Panc1 (cell line): Measurements from ENCODE around the gene AKAP9. TPM values are rescaled to one million over a fixed set of nuclear protein-coding genes. Genes with fewer than 3 reads are reported as not detected.
A peak's percentile ranks its signal among the peaks of the same experiment; 100 is the strongest.
"Not testable (repeated sequence)": the region's sequence is repeated elsewhere in the genome, so short reads cannot be mapped to it uniquely, and the experiment has no call there.

Experiments
- ATAC-seq: fragments of 200-7000 bp; cut with Tn5 transposase; 2 replicates; pipeline ENCODE4 v1.9.1; 2020; ENCODE audit warnings: mild to moderate bottlenecking, moderate library complexity
- BruUV-seq: library from RNA; stranded (reverse); fragments of 400-500 nt; replicated peaks from 2 replicates; lab custom pipeline; 2021; lab: Mats Ljungman, UMichigan
- CTCF ChIA-PET: fragments of 300-600 bp; sonication (Branson Sonifier 250); formaldehyde crosslinking; loops from one replicate; lab custom pipeline; 2022; ENCODE audit warnings: antibody characterized with exemption; lab: Charles Lee
- POLR2A ChIA-PET: fragments of 300-600 bp; sonication (Branson Sonifier 250); formaldehyde crosslinking; loops from one replicate; lab custom pipeline; 2022; ENCODE audit warnings: antibody characterized with exemption; lab: Charles Lee
- DNase-seq: peaks from one replicate; pipeline ENCODE4 v3.0.0-alpha.2; 2010; ENCODE audit warnings: low read depth, low spot score
- H3K27ac ChIP-seq: 2 replicates; pipeline ENCODE4 v1.5.1; 2011; ENCODE audit warnings: mild to moderate bottlenecking, low read length, inconsistent platforms
- H3K27me3 ChIP-seq: fragments of 200-500 bp; sonication (Bioruptor generic); 2 replicates; pipeline ENCODE4 v1.6.0; 2014; ENCODE audit warnings: low read length, inconsistent platforms; ENCODE audit not compliant: control insufficient read depth, insufficient read depth
- H3K36me3 ChIP-seq: fragments of 200-500 bp; sonication (Bioruptor generic); 2 replicates; pipeline ENCODE4 v1.5.1; 2014; ENCODE audit warnings: inconsistent platforms, mild to moderate bottlenecking, low read length, moderate library complexity; ENCODE audit not compliant: control insufficient read depth, insufficient read depth
- H3K4me1 ChIP-seq: 2 replicates; pipeline ENCODE4 v1.5.1; 2011; ENCODE audit warnings: inconsistent platforms, mild to moderate bottlenecking, low read length, moderate library complexity; ENCODE audit not compliant: control insufficient read depth, insufficient read depth
- H3K4me3 ChIP-seq, 2 experiments: 2 replicates each; pipeline ENCODE4 v1.5.1; 2011 to 2012; ENCODE audit warnings: low read depth in 2 of 2, low read length in 2 of 2, mild to moderate bottlenecking in 2 of 2, inconsistent platforms in 1 of 2, moderate library complexity in 1 of 2
- H3K9me3 ChIP-seq: fragments of 200-500 bp; sonication (Bioruptor generic); 2 replicates; pipeline ENCODE4 v1.5.1; 2014; ENCODE audit warnings: low read depth, mild to moderate bottlenecking, inconsistent platforms, low read length, moderate library complexity; ENCODE audit not compliant: control insufficient read depth, insufficient read depth
- CTCF ChIP-seq: fragments of 450-650 bp; IDR thresholded peaks from 2 replicates; pipeline ENCODE4 v1.5.1; 2017; ENCODE audit warnings: mild to moderate bottlenecking
- POLR2AphosphoS5 ChIP-seq: IDR thresholded peaks from 2 replicates; pipeline ENCODE4 v1.6.1; 2012; ENCODE audit warnings: mild to moderate bottlenecking, low read depth, low read length, moderate library complexity
- SIN3A ChIP-seq: IDR thresholded peaks from 2 replicates; pipeline ENCODE4 v1.6.1; 2012; ENCODE audit warnings: low read depth, mild to moderate bottlenecking, low read length, moderate library complexity, borderline replicate concordance; ENCODE audit not compliant: insufficient read depth
- TCF7L2 ChIP-seq: IDR thresholded peaks from 2 replicates; pipeline ENCODE4 v1.6.1; 2011; ENCODE audit warnings: mild to moderate bottlenecking, low read depth, low read length, inconsistent platforms
- in situ Hi-C: cut with HindIII; loops from 2 replicates; pipeline ENCODE4 v1.10.0; 2016; ENCODE audit warnings: low sequenced_read_pairs, low pct_unique_long_range_greater_than_20kb
- intact Hi-C: fragments of 100-400 bp; cut with micrococcal nuclease; formaldehyde crosslinking; loops from one replicate; pipeline ENCODE4 v1.10.0; 2022; ENCODE audit not compliant: unreplicated experiment
- total RNA-seq: library from RNA; stranded (reverse); gene quantifications from one replicate; pipeline ENCODE4 v1.2.1, GENCODE V29; 2021; ENCODE audit not compliant: unreplicated experiment
- TF ChIP-seq, protein P1 (sequence below), 2 experiments: IDR thresholded peaks; 2 replicates each; pipeline ENCODE4 v1.6.1; 2011 to 2012; ENCODE audit warnings: low read depth in 2 of 2, control low read depth in 1 of 2, low read length in 1 of 2, mild to moderate bottlenecking in 1 of 2, moderate library complexity in 1 of 2; ENCODE audit not compliant: insufficient read depth in 1 of 2

Gene AKAP9
- total RNA-seq, 1 experiment from 2014 or later, result 31.6 TPM

DNA sequence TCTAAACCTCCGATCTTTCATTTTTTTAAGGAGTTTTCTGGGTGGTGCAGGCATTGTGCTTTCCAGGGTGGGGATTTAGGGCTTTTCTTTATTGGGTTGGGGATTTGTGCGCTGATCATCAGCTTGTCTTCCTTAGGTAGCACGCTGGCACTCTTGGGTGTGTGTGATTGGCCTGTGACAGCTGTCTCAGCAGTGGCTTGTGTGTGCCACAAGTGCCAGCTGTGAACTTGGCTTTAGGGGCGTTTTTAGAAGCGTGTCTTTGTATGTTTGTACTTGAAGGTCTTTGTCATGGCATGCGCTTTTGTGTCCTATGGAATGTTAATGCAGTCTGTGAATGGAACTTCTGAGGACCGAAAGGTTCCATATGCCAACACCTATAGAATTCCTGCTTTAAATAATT is 788 bp downstream of the AKAP9 start:
- no peaks in the 10 kb centered on the region for H3K27me3 ChIP-seq
- H3K4me1 ChIP-seq, result peaks cover 11% of the 10 kb centered on the region
- in situ Hi-C loops, result no loop called here
- no peaks in the 10 kb centered on the region; the same call in 1 of the 2 replicates for H3K36me3 ChIP-seq
- intact Hi-C loops, result no loop called here
- ATAC-seq (0 out of 2 replicates have a peak, but pooled peaks have one; percentile 19), DNase-seq (no peak)
- TF ChIP-seq CTCF (no peak), SIN3A (no peak), POLR2AphosphoS5 (no peak), TCF7L2 (no peak)
- TF ChIP-seq, protein P1, sequence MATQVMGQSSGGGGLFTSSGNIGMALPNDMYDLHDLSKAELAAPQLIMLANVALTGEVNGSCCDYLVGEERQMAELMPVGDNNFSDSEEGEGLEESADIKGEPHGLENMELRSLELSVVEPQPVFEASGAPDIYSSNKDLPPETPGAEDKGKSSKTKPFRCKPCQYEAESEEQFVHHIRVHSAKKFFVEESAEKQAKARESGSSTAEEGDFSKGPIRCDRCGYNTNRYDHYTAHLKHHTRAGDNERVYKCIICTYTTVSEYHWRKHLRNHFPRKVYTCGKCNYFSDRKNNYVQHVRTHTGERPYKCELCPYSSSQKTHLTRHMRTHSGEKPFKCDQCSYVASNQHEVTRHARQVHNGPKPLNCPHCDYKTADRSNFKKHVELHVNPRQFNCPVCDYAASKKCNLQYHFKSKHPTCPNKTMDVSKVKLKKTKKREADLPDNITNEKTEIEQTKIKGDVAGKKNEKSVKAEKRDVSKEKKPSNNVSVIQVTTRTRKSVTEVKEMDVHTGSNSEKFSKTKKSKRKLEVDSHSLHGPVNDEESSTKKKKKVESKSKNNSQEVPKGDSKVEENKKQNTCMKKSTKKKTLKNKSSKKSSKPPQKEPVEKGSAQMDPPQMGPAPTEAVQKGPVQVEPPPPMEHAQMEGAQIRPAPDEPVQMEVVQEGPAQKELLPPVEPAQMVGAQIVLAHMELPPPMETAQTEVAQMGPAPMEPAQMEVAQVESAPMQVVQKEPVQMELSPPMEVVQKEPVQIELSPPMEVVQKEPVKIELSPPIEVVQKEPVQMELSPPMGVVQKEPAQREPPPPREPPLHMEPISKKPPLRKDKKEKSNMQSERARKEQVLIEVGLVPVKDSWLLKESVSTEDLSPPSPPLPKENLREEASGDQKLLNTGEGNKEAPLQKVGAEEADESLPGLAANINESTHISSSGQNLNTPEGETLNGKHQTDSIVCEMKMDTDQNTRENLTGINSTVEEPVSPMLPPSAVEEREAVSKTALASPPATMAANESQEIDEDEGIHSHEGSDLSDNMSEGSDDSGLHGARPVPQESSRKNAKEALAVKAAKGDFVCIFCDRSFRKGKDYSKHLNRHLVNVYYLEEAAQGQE (IDR thresholded peaks at IDR 0.05; ENCODE audit: insufficient read depth in 1 of 2, low read depth in 2 of 2, low read length in 1 of 2), result no peak
- H3K9me3 ChIP-seq, result no peaks in the 10 kb centered on the region
- H3K4me3 ChIP-seq, result peak overlapping the region; percentile 86 to 88
- POLR2A ChIA-PET, result interaction anchor here (0.6 kb wide), 1 partner anchor 93 kb away, joined by 11 read pairs; no protein-coding TSS in a partner anchor
- CTCF ChIA-PET, result no interaction called here
- BruUV-seq, result no TSS peak
- peak overlapping the region; percentile 81 for H3K27ac ChIP-seq

GRCh38 chr7:91942312-91942711 is 1.6 kb downstream of the AKAP9 start:
- Histone ChIP-seq H3K27me3 (no peaks in the 10 kb centered on the region), H3K4me3 (peak overlapping the region; percentile 86 to 88), H3K4me1 (peaks cover 11% of the 10 kb centered on the region), H3K9me3 (no peaks in the 10 kb centered on the region), H3K36me3 (no peaks in the 10 kb centered on the region; the same call in 1 of the 2 replicates), H3K27ac (no peak overlapping the region)
- CTCF ChIA-PET, result no interaction called here
- DNase-seq (no peak), ATAC-seq (no peak)
- intact Hi-C loops (no loop called here), in situ Hi-C loops (no loop called here)
- POLR2A ChIA-PET, result no interaction called here
- TF ChIP-seq SIN3A, result no peak
- no peak for TF ChIP-seq CTCF
- no peak for TF ChIP-seq POLR2AphosphoS5
- TF ChIP-seq TCF7L2, result no peak
- TF ChIP-seq, protein P1 (IDR thresholded peaks at IDR 0.05; ENCODE audit: insufficient read depth in 1 of 2, low read depth in 2 of 2, low read length in 1 of 2), result no peak
- TSS peak; percentile 63 for BruUV-seq

DNA sequence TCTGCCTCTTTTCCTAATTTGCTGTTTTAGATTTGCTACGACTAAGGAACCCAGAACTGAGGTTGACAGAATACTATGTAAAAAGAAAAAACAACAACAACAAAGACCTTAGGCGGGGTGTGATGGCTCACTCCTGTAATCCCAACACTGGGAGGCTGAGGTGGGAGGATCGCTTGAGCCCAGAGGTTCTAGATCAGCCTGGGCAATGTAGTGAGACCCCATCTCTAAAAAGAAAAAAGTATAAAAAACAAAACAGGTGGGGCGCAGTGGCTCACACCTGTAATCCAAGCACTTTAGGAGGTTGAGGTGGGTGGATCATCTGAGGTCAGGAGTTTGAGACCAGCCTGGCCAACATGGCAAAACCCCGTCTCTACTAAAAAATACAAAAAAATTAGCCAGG is 4.3 kb downstream of the AKAP9 start:
- H3K9me3 ChIP-seq, ATAC-seq, H3K27ac ChIP-seq, H3K4me1 ChIP-seq, intact Hi-C loops, BruUV-seq, H3K27me3 ChIP-seq, H3K4me3 ChIP-seq, H3K36me3 ChIP-seq, in situ Hi-C loops, DNase-seq, POLR2A ChIA-PET: not testable (repeated sequence)
- CTCF ChIA-PET, result interaction anchor here (1.0 kb wide), 1 partner anchor 64 kb away, joined by 4 read pairs; no protein-coding TSS in a partner anchor
